Measurements from ENCODE around the gene AK2. TPM values are rescaled to one million over a fixed set of nuclear protein-coding genes. Genes with fewer than 3 reads are reported as not detected.
A peak's percentile ranks its signal among the peaks of the same experiment; 100 is the strongest.

Gene AK2
- total RNA-seq, 1 donor from 2014 or later, result 126 TPM

- Histone ChIP-seq H3K36me3 (ENCODE audit: insufficient read depth, low read length) (no peaks in the 10 kb centered on the region), H3K27me3 (ENCODE audit: insufficient read depth, low read length) (no peaks in the 10 kb centered on the region), H3K9ac (ENCODE audit: low read length) (no peak overlapping the region), H2AFZ (ENCODE audit: low read depth, low read length) (no peak overlapping the region), H3K9me3 (ENCODE audit: insufficient read depth, low read depth, low read length) (no peaks in the 10 kb centered on the region), H4K20me1 (ENCODE audit: insufficient read depth, low read length) (peaks cover 3% of the 10 kb centered on the region), H3K4me3 (ENCODE audit: insufficient read depth, low read depth, low read length) (no peak overlapping the region), H3K4me2 (ENCODE audit: low read length) (no peak overlapping the region), H3K79me2 (ENCODE audit: insufficient read depth, low read length) (no peaks in the 10 kb centered on the region), H3K27ac (ENCODE audit: low read depth, low read length) (no peak overlapping the region), H3K4me1 (ENCODE audit: insufficient read depth, low read length) (peaks cover 41% of the 10 kb centered on the region)
- Mint-ChIP-seq H3K4me3 (ENCODE audit: unreplicated experiment) (no peak overlapping the region), H3K4me1 (ENCODE audit: low read depth, unreplicated experiment) (peaks cover 43% of the 10 kb centered on the region), H3K27me3 (ENCODE audit: low read depth, unreplicated experiment) (no peaks in the 10 kb centered on the region), H3K27ac (ENCODE audit: unreplicated experiment) (no peak overlapping the region), H3K9me3 (ENCODE audit: unreplicated experiment) (no peaks in the 10 kb centered on the region), H3K36me3 (ENCODE audit: low read depth, unreplicated experiment) (no peaks in the 10 kb centered on the region)
- TF ChIP-seq EZH2 (IDR thresholded peaks at IDR 0.05; ENCODE audit: insufficient read depth, low read length) (no peak), CTCF (IDR thresholded peaks at IDR 0.05; ENCODE audit: insufficient read depth, low read depth, low read length) (no peak)
- FAIRE-seq, result no peak
- no peak for DNase-seq (ENCODE audit: low read depth)
Measured at GRCh38 chr1:33002006-33002405, 34.7 kb downstream of the AK2 start.

- Mint-ChIP-seq H3K4me1 (ENCODE audit: low read depth, unreplicated experiment) (peaks cover 43% of the 10 kb centered on the region), H3K9me3 (ENCODE audit: unreplicated experiment) (no peaks in the 10 kb centered on the region), H3K27me3 (ENCODE audit: low read depth, unreplicated experiment) (no peaks in the 10 kb centered on the region), H3K27ac (ENCODE audit: unreplicated experiment) (no peak overlapping the region), H3K36me3 (ENCODE audit: low read depth, unreplicated experiment) (peaks cover 4% of the 10 kb centered on the region), H3K4me3 (ENCODE audit: unreplicated experiment) (no peak overlapping the region)
- Histone ChIP-seq H3K4me1 (ENCODE audit: insufficient read depth, low read length) (peaks cover 41% of the 10 kb centered on the region), H3K27me3 (ENCODE audit: insufficient read depth, low read length) (no peaks in the 10 kb centered on the region), H3K9me3 (ENCODE audit: insufficient read depth, low read depth, low read length) (no peaks in the 10 kb centered on the region), H3K79me2 (ENCODE audit: insufficient read depth, low read length) (no peaks in the 10 kb centered on the region), H3K4me3 (ENCODE audit: insufficient read depth, low read depth, low read length) (no peak overlapping the region), H2AFZ (ENCODE audit: low read depth, low read length) (no peak overlapping the region), H3K27ac (ENCODE audit: low read depth, low read length) (no peak overlapping the region), H3K4me2 (ENCODE audit: low read length) (no peak overlapping the region), H4K20me1 (ENCODE audit: insufficient read depth, low read length) (no peaks in the 10 kb centered on the region), H3K36me3 (ENCODE audit: insufficient read depth, low read length) (no peaks in the 10 kb centered on the region), H3K9ac (ENCODE audit: low read length) (no peak overlapping the region)
- no peak for FAIRE-seq
- TF ChIP-seq CTCF (IDR thresholded peaks at IDR 0.05; ENCODE audit: insufficient read depth, low read depth, low read length) (peak; percentile 23), EZH2 (IDR thresholded peaks at IDR 0.05; ENCODE audit: insufficient read depth, low read length) (no peak)
- DNase-seq (ENCODE audit: low read depth), result no peak
Measured at GRCh38 chr1:33001282-33001681, 35.4 kb downstream of the AK2 start.

- H3K9ac ChIP-seq (ENCODE audit: low read length), result no peak overlapping the region
- H3K4me1 Mint-ChIP-seq (ENCODE audit: low read depth, unreplicated experiment), result peaks cover 36% of the 10 kb centered on the region
- no peak for FAIRE-seq
- H3K4me2 ChIP-seq (ENCODE audit: low read length), result no peak overlapping the region
- H3K27ac ChIP-seq (ENCODE audit: low read depth, low read length), result no peak overlapping the region
- H3K27me3 ChIP-seq (ENCODE audit: insufficient read depth, low read length), result no peaks in the 10 kb centered on the region
- H2AFZ ChIP-seq (ENCODE audit: low read depth, low read length), result no peak overlapping the region
- peaks cover 33% of the 10 kb centered on the region for H3K4me1 ChIP-seq (ENCODE audit: insufficient read depth, low read length)
- DNase-seq (ENCODE audit: low read depth), result no peak
- H3K9me3 ChIP-seq (ENCODE audit: insufficient read depth, low read depth, low read length), result no peaks in the 10 kb centered on the region
- no peak overlapping the region for H3K4me3 Mint-ChIP-seq (ENCODE audit: unreplicated experiment)
- H3K36me3 ChIP-seq (ENCODE audit: insufficient read depth, low read length), result no peaks in the 10 kb centered on the region
- H4K20me1 ChIP-seq (ENCODE audit: insufficient read depth, low read length), result no peaks in the 10 kb centered on the region
- H3K9me3 Mint-ChIP-seq (ENCODE audit: unreplicated experiment), result no peaks in the 10 kb centered on the region
- H3K27me3 Mint-ChIP-seq (ENCODE audit: low read depth, unreplicated experiment), result no peaks in the 10 kb centered on the region
- H3K36me3 Mint-ChIP-seq (ENCODE audit: low read depth, unreplicated experiment), result peaks cover 4% of the 10 kb centered on the region
- no peak overlapping the region for H3K4me3 ChIP-seq (ENCODE audit: insufficient read depth, low read depth, low read length)
- TF ChIP-seq EZH2 (IDR thresholded peaks at IDR 0.05; ENCODE audit: insufficient read depth, low read length), result no peak
- TF ChIP-seq CTCF (IDR thresholded peaks at IDR 0.05; ENCODE audit: insufficient read depth, low read depth, low read length), result no peak
- H3K79me2 ChIP-seq (ENCODE audit: insufficient read depth, low read length), result no peaks in the 10 kb centered on the region
- H3K27ac Mint-ChIP-seq (ENCODE audit: unreplicated experiment), result no peak overlapping the region
Measured at GRCh38 chr1:33000427-33001026, 36.2 kb downstream of the AK2 start.

All from astrocyte (in vitro differentiated cells and primary cell).